ENCODE results near the gene DHRSX. TPM values are rescaled to one million over a fixed set of nuclear protein-coding genes. Genes with fewer than 3 reads are reported as not detected.
"Not testable (repeated sequence)": the region's sequence is repeated elsewhere in the genome, so short reads cannot be mapped to it uniquely, and the experiment has no call there.

The DHRSX gene
- total and polyA plus RNA-seq, 3 donors from 2014 or later, result 15.3 to 31.3 (median 29.2) TPM

- WGBS, 2 donors, result 54 to 84% methylated on average over 20 to 26 of the region's 26 CpGs
- intact Hi-C loops (cut with DNase I; ENCODE audit: low total_unique reads), result no loop called here
- Histone ChIP-seq H3K27me3 (no peaks in the 10 kb centered on the region), H3K27ac (no peak overlapping the region), H3K4me3 (no peak overlapping the region), H3K36me3 (ENCODE audit: low read depth, missing control alignments) (no peaks in the 10 kb centered on the region), H3K4me1 (peaks cover 4% of the 10 kb centered on the region), H3K9me3 (no peaks in the 10 kb centered on the region)
- TF ChIP-seq CTCF (IDR thresholded peaks at IDR 0.05) (no peak), POLR2A (IDR thresholded peaks at IDR 0.05) (no peak)
- DNase-seq, result peak; percentile 79
Measured at GRCh38 chrX:2457289-2458133, 43.3 kb downstream of the DHRSX start.

GRCh38 chrX:2456091-2456490 lies 44.7 kb downstream of the DHRSX start:
- DNase-seq; H3K4me1 ChIP-seq; H3K27ac ChIP-seq; intact Hi-C loops (cut with DNase I; ENCODE audit: low total_unique reads); H3K9me3 ChIP-seq; H3K27me3 ChIP-seq; H3K36me3 ChIP-seq (ENCODE audit: low read depth, missing control alignments); H3K4me3 ChIP-seq: not testable (repeated sequence)
- 86 to 96% methylated on average over 8 of the region's 8 CpGs for WGBS, 2 donors

GRCh38 chrX:2454620-2455019 lies 46.2 kb downstream of the DHRSX start:
- H3K27me3 ChIP-seq; H3K36me3 ChIP-seq (ENCODE audit: low read depth, missing control alignments); H3K27ac ChIP-seq; H3K4me3 ChIP-seq; H3K4me1 ChIP-seq; H3K9me3 ChIP-seq; intact Hi-C loops (cut with DNase I; ENCODE audit: low total_unique reads); DNase-seq: not testable (repeated sequence)
- whole genome bisulfite sequencing, 2 donors, result 95% methylated on average over 9 of the region's 9 CpGs

- H3K9me3 ChIP-seq, result no peaks in the 10 kb centered on the region
- no peaks in the 10 kb centered on the region for H3K27me3 ChIP-seq
- TF ChIP-seq CTCF (IDR thresholded peaks at IDR 0.05), result no peak
- no peak for TF ChIP-seq POLR2A (IDR thresholded peaks at IDR 0.05)
- DNase-seq, result no peak
- H3K4me1 ChIP-seq, result no peaks in the 10 kb centered on the region
- intact Hi-C loops (cut with DNase I; ENCODE audit: low total_unique reads), result no loop called here
- H3K27ac ChIP-seq, result no peak overlapping the region
- H3K4me3 ChIP-seq, result peak overlapping the region in 1 of 2 donors; percentile 20
- no peaks in the 10 kb centered on the region for H3K36me3 ChIP-seq (ENCODE audit: low read depth, missing control alignments)
- 71 to 96% methylated on average over 4 of the region's 4 CpGs for WGBS, 2 donors
Measured at GRCh38 chrX:2452799-2453198, 48.0 kb downstream of the DHRSX start.

GRCh38 chrX:2452317-2452784 lies 48.4 kb downstream of the DHRSX start:
- Histone ChIP-seq H3K36me3 (ENCODE audit: low read depth, missing control alignments) (no peaks in the 10 kb centered on the region), H3K4me3 (peak overlapping the region in 1 of 2 donors; percentile 20), H3K27ac (no peak overlapping the region), H3K27me3 (no peaks in the 10 kb centered on the region), H3K4me1 (no peaks in the 10 kb centered on the region), H3K9me3 (no peaks in the 10 kb centered on the region)
- TF ChIP-seq CTCF (IDR thresholded peaks at IDR 0.05) (peak in 1 of 3 experiments; percentile 10), POLR2A (IDR thresholded peaks at IDR 0.05) (no peak)
- DNase-seq, result peak; percentile 81
- 70 to 85% methylated on average over 16 to 22 of the region's 22 CpGs for WGBS, 2 donors
- intact Hi-C loops (cut with DNase I; ENCODE audit: low total_unique reads), result no loop called here

Measured in testis (tissue), 3 donors.